ENCODE data around the gene GCAT. TPM values are rescaled to one million over a fixed set of nuclear protein-coding genes. Genes with fewer than 3 reads are reported as not detected.

The GCAT gene
- total RNA-seq (2014; rRNA removed; shearing (Covaris generic)) = 44.5 and 44.9 TPM in 2 replicates

- DNase-seq (ENCODE audit: low read depth) = peak; percentile 98
Measured at GRCh38 chr22:37807410-37808293, at the start of gene GCAT. Gene GCAT (plus strand): TSS chr22:37807934. CDS start chr22:37807968, 34 bp downstream.

GRCh38 chr22:37758694-37759093 is 49.0 kb upstream of the GCAT start:
- DNase-seq (ENCODE audit: low read depth) = no peak

DNA sequence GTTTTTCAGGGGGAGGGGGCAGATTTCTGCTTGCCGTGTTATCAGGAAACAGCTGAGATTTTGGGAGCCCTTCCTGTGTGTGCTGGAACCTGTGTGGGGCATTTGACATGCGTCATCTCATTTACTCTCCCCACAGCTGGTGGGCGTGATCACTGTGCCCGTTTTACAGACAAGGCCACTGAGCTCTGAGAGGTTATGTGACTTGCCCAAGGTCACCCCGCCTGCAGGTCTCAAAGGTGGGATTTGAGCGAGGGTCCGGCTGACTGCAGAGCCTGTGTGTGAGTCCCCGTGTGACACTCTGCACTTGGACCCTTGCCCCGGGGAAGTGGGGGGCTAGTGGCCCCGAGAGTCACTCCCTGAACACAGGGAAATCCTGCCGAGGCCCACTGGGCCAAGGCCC is 48.5 kb upstream of the GCAT start:
- DNase-seq (ENCODE audit: low read depth) = no peak

DNA sequence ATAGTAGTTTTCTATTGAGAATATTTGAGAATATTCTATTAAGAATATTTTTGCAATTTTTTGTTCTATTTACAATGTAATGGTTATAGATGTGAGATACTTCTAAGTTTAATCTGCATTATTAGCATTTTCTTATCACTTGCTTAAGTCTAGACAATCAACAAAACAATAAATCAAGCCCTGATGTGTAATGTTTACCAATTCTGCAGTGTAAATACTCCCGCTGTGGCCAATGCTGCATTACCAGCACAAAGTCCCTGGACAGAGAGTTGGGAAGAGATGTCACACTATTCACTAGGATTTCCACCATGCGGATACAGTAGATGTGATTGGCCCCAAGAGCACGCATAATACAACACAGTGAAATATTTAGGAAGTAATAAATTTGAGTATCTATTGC is 47.6 kb upstream of the GCAT start:
- no peak for DNase-seq (ENCODE audit: low read depth)

DNA sequence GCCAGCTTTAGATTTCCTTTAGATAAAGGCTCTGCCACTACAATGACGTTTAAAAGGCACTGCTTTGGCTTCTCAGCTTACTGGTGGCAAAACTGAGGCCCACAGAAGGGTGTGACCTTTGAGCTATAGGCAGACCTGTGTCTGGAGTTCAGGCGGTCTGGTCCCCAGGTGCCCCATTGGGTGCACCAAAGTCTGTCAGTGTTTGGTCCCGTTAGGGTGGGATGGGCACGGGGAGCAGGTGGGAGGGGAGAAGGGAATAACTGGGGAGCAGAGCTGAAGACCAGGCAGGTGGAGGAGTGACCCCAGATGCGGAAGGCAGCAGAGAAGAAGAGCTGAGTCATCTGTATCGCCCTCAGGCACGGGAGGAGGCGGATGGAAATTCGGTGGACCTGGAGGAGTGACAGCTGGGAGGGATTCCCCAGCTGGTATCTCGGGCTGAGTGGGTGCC is 45.3 kb upstream of the GCAT start:
- no peak for DNase-seq (ENCODE audit: low read depth)

GRCh38 chr22:37763012-37763411 is 44.7 kb upstream of the GCAT start:
- no peak for DNase-seq (ENCODE audit: low read depth)

- no peak for DNase-seq (ENCODE audit: low read depth)
Measured at GRCh38 chr22:37763652-37764051, 44.1 kb upstream of the GCAT start.

GRCh38 chr22:37764622-37765021 is 43.1 kb upstream of the GCAT start:
- DNase-seq (ENCODE audit: low read depth) = no peak

DNA sequence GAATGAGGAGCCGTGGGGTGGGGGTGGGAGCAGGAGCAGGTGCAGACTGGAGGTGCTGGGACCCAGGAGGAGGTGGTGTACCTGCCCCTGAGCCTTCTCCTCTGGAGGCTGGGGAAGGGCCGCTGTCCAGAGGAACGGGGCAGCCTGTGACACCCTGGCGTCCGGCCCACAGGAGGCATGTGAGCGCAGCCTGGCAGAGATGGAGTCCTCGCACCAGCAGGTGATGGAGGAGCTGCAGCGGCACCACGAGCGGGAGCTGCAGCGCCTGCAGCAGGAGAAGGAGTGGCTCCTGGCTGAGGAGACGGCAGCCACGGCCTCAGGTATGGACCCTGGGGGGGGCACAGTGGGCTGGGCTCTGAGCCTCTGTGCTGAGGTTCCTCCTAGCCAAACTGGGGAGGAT is 42.2 kb upstream of the GCAT start:
- no peak for DNase-seq (ENCODE audit: low read depth)

DNA sequence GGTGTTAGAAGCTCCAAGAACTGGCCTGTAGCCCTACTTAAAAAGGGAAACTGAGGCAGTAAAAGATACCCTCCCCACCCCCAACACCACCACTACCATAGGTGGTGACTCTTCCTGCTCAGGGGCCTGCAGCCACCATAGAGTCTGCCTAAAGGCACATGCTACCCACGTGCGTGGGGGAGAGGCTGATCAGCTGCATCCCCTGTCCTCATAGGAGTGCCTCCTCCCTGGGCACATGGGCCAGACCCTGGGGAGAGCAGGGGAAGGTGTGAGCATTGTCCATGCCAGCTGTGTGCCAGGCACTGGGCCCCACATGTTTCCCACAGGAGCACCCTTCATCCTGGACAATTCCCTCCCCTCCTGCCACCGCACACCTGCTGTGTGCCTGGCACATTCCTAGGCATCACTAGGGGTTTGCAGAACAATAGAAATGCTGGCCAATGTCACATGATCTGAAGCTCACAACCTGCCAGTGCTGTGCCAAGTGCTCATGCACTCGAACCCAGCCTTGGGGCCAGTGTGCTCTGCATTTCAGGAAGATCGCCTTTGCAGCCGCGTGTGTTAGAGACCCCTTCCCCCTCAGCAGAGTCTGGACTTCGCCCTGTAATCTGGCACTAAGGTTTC is 41.7 kb upstream of the GCAT start:
- DNase-seq (ENCODE audit: low read depth) = no peak

DNA sequence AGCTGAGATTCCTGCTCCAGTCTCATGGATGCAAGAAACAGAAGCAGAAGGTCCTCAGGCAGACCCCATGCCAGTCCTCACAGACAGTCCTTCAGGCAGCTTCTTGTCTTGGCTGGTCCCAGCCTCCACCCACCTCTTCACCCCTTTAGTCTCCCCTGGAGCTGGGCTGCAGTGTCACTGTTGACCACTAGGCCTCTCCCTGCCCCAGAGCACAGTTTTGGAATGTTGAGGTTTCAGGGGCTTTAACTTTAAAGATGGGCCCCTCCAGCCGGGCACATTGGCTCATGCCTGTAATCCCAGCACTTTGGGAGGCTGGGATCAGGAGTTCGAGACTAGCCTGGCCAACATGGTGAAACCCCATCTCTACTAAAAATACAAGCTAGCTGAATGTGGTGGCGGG is 39.5 kb upstream of the GCAT start:
- no peak for DNase-seq (ENCODE audit: low read depth)

DNA sequence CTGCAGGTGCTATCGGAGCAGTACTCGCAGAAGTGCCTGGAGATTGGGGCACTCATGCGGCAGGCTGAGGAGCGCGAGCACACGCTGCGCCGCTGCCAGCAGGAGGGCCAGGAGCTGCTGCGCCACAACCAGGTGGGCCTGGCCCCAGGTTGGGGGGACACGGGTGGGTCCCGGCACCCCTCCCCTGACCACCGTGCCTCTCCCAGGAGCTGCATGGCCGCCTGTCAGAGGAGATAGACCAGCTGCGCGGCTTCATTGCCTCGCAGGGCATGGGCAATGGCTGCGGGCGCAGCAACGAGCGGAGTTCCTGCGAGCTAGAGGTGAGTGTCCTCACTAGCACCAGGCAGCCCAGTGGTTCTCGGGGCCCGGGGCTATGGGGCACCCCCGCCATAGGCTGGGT is 38.7 kb upstream of the GCAT start:
- DNase-seq (ENCODE audit: low read depth) = no peak

GRCh38 chr22:37771081-37771480 is 36.7 kb upstream of the GCAT start:
- DNase-seq (ENCODE audit: low read depth) = no peak

GRCh38 chr22:37771702-37772427 is 35.9 kb upstream of the GCAT start:
- no peak for DNase-seq (ENCODE audit: low read depth)

DNA sequence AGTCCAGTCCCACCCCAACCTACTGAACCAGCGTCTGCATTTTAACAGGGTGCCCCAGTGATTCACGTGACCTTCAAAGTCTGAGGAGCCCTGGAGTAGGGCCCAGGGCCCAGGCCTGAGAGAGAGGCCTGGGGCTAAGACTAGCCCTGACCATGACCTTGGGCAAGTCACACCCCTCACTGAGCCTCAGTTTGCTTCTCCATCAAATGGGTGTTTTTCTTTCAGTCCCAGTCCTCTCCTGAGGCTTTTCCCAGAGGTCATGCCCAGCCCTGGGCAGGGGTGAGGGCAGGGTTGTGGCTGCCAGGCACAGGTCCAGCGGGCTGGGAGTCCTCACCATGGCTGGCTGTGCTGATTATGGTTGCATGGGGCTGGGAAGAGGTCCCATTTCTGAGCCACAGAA is 33.0 kb upstream of the GCAT start:
- no peak for DNase-seq (ENCODE audit: low read depth)

DNA sequence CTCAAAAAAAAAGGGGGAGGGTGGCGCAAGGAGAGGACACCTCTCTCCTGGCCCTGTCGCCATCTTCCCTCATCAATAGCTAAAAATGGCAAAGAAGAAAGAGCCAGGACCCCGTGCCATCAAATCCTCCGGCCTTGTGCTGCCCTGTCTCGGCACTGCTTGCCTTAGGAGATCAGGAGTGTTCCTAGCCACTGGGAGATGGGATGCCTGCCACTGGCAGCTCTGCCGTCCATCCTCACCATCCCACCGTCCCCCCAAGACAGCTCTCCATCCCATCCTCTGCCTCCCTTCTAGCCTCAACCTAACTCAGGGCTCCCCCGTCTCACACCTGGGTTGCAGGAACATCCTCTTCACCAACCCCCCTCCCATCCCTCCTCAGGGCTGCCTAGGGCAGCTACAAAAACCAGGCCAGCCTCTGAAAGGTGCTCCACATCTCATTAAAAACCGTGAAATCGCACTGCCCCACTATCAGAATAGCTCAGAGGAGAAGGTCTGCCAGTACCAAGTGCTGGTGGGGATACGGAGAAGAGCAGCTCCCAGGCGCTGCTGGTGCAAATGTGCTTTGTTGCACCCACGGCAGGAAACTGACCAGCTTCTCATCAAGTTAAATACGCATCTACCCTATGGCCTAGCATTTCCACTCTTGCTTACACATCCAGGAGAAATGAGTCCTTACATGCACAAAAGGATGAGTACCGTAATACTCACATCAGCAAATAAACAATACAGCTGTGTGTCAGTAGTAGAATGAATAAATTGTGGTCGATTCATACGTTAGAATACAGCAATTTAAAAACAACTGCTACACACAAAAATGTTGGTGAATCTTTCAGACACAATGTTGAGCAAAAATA is 31.7 kb upstream of the GCAT start:
- peak; percentile 61 for DNase-seq (ENCODE audit: low read depth)

DNA sequence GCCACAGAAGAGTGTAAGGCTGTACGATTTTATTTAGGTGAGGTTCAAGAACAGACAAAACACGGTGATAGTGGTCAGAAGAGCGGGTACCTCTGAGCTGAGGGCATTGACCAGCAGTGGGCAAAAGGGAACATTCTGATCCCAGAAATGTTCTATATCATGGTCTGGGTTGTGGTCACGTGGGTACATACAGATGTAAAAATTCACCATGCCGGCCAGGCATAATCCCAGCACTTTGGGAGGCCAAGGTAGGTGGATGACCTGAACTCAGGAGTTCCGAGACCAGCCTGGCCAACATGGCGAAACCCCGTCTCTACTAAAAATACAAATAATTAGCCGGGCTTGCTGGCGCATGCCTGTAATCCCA is 31.1 kb upstream of the GCAT start:
- DNase-seq (ENCODE audit: low read depth) = peak; percentile 44

GRCh38 chr22:37777122-37777687 is 30.5 kb upstream of the GCAT start:
- DNase-seq (ENCODE audit: low read depth) = peak; percentile 89

DNA sequence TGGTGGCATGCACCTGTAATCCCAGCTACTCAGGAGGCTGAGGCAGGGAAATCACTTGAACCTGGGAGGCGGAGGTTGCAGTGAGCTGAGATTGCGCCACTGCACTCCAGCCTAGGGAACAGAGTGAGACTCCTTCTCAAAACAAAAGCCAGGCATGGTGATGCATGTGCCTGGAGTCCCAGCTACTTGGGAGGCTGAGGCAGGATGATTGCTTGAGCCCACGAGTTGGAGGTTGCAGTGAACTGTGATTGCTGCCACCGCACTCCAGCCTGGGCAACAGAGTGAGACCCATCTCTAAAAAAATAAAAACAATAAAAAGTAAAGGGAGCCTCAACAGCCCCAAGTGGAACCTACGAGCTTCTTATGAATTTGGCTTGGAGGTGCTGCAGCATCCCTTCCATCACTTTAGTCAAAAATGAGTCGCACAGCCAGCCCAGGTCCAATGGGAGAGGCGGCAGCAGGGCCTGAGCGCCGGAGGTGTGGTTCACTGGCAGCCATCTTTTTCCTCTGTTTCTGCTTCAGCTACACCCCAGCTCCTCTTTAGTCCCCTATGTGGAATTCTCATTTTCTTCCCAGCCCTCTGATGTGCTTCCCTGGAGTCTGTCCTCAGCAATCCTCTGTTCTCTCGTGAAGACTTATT is 29.2 kb upstream of the GCAT start:
- no peak for DNase-seq (ENCODE audit: low read depth)

- no peak for DNase-seq (ENCODE audit: low read depth)
Measured at GRCh38 chr22:37781434-37782059, 26.2 kb upstream of the GCAT start.
